H9 (cell line): ENCODE results near the gene UBE3C. TPM values are rescaled to one million over a fixed set of nuclear protein-coding genes. Genes with fewer than 3 reads are reported as not detected.

ENCODE experiments used
- DNase-seq: peaks from one replicate; pipeline ENCODE4 v3.0.0-alpha.2; 2017
- H2AFZ ChIP-seq: one replicate; pipeline ENCODE4 v1.6.1; 2013; ENCODE audit warnings: mild to moderate bottlenecking, low read length, control low read depth, moderate library complexity
- H2AK5ac ChIP-seq: 2 replicates; pipeline ENCODE4 v1.6.1; 2013; ENCODE audit warnings: low read length, control low read depth, mixed read lengths; ENCODE audit not compliant: insufficient read length
- H2BK120ac ChIP-seq: one replicate; pipeline ENCODE4 v1.6.1; 2013; ENCODE audit warnings: low read depth, mild to moderate bottlenecking, low read length, control low read depth, inconsistent platforms; ENCODE audit not compliant: poor library complexity, severe bottlenecking
- H2BK12ac ChIP-seq: 2 replicates; pipeline ENCODE4 v1.6.1; 2013; ENCODE audit warnings: low read length, control low read depth, mixed read lengths, low read depth; ENCODE audit not compliant: insufficient read length
- H2BK15ac ChIP-seq: 2 replicates; pipeline ENCODE4 v1.6.1; 2013; ENCODE audit warnings: low read depth, low read length, control low read depth
- H2BK20ac ChIP-seq: one replicate; pipeline ENCODE4 v1.6.1; 2013; ENCODE audit warnings: low read depth, mild to moderate bottlenecking, low read length, control low read depth, inconsistent platforms; ENCODE audit not compliant: poor library complexity, severe bottlenecking
- H2BK5ac ChIP-seq: 2 replicates; pipeline ENCODE4 v1.6.1; 2013; ENCODE audit warnings: low read length, control low read depth, mixed read lengths; ENCODE audit not compliant: insufficient read length
- H3K14ac ChIP-seq: 2 replicates; pipeline ENCODE4 v1.6.1; 2013; ENCODE audit warnings: low read length, control low read depth; ENCODE audit not compliant: insufficient read depth
- H3K18ac ChIP-seq: 2 replicates; pipeline ENCODE4 v1.6.1; 2013; ENCODE audit warnings: low read depth, mild to moderate bottlenecking, mixed read lengths, low read length, control low read depth; ENCODE audit not compliant: insufficient read length
- H3K23ac ChIP-seq: 2 replicates; pipeline ENCODE4 v1.6.1; 2013; ENCODE audit warnings: low read length, control low read depth, mixed read lengths, low read depth; ENCODE audit not compliant: insufficient read length
- H3K23me2 ChIP-seq: 2 replicates; pipeline ENCODE4 v1.6.1; 2013; ENCODE audit warnings: low read depth, mild to moderate bottlenecking, mixed read lengths, low read length, control low read depth; ENCODE audit not compliant: insufficient read length, poor library complexity, severe bottlenecking
- H3K27ac ChIP-seq: 2 replicates; pipeline ENCODE4 v1.5.1; 2013; ENCODE audit warnings: low read length, control low read depth, mixed read lengths, low read depth; ENCODE audit not compliant: insufficient read length
- H3K27me3 ChIP-seq: 2 replicates; pipeline ENCODE4 v1.6.1; 2013; ENCODE audit warnings: low read length, control low read depth, inconsistent platforms; ENCODE audit not compliant: insufficient read depth
- H3K4ac ChIP-seq: 2 replicates; pipeline ENCODE4 v1.6.1; 2013; ENCODE audit warnings: low read depth, mild to moderate bottlenecking, control low read depth, inconsistent platforms, low read length, moderate library complexity
- H3K4me1 ChIP-seq: 2 replicates; pipeline ENCODE4 v1.6.1; 2013; ENCODE audit warnings: low read length, control low read depth, inconsistent platforms; ENCODE audit not compliant: insufficient read depth
- H3K4me2 ChIP-seq: 2 replicates; pipeline ENCODE4 v1.6.1; 2013; ENCODE audit warnings: low read length, control low read depth, mixed read lengths; ENCODE audit not compliant: insufficient read length, insufficient read depth
- H3K56ac ChIP-seq: 2 replicates; pipeline ENCODE4 v1.6.1; 2013; ENCODE audit warnings: low read depth, mild to moderate bottlenecking, mixed read lengths, low read length, control low read depth; ENCODE audit not compliant: insufficient read length
- H3K79me1 ChIP-seq: 2 replicates; pipeline ENCODE4 v1.6.1; 2013; ENCODE audit warnings: low read depth, mild to moderate bottlenecking, moderate library complexity, low read length, control low read depth, inconsistent platforms; ENCODE audit not compliant: insufficient read depth, poor library complexity, severe bottlenecking
- H3K79me2 ChIP-seq: 2 replicates; pipeline ENCODE4 v1.6.1; 2013; ENCODE audit warnings: low read length, control low read depth, inconsistent platforms; ENCODE audit not compliant: insufficient read depth
- H3K9ac ChIP-seq: 2 replicates; pipeline ENCODE4 v1.6.1; 2013; ENCODE audit warnings: low read length, control low read depth, mixed read lengths; ENCODE audit not compliant: insufficient read length; ENCODE audit errors: extremely low read depth
- H3K9me3 ChIP-seq: one replicate; pipeline ENCODE4 v1.6.1; 2013; ENCODE audit warnings: low read depth, low read length, inconsistent platforms; ENCODE audit not compliant: control insufficient read depth
- H3T11ph ChIP-seq: one replicate; pipeline ENCODE4 v1.6.1; 2013; ENCODE audit warnings: mild to moderate bottlenecking, low read length, control low read depth, inconsistent platforms
- H4K20me1 ChIP-seq: one replicate; pipeline ENCODE4 v1.6.1; 2013; ENCODE audit not compliant: control insufficient read depth, insufficient read length, insufficient read depth
- H4K5ac ChIP-seq: 2 replicates; pipeline ENCODE4 v1.6.1; 2013; ENCODE audit warnings: low read depth, mild to moderate bottlenecking, mixed read lengths, low read length, control low read depth; ENCODE audit not compliant: insufficient read length
- H4K8ac ChIP-seq: replicated peaks from 2 replicates; pipeline ENCODE4 v1.6.1; 2013; ENCODE audit warnings: low read length, control low read depth, mixed read lengths, low read depth; ENCODE audit not compliant: insufficient read length
- H4K91ac ChIP-seq: 2 replicates; pipeline ENCODE4 v1.6.1; 2013; ENCODE audit warnings: low read depth, mild to moderate bottlenecking, moderate library complexity, mixed read lengths, low read length, control low read depth; ENCODE audit not compliant: insufficient read length
- H3K27ac Mint-ChIP-seq, 3 experiments: 2 replicates in 2 of 3; 3 replicates in 1 of 3; pipeline ENCODE4 v1.8.0; 2020 to 2021; ENCODE audit warnings: mixed read lengths in 3 of 3, mild to moderate bottlenecking in 1 of 3, moderate library complexity in 1 of 3
- H3K27me3 Mint-ChIP-seq: 2 replicates; pipeline ENCODE4 v1.8.0; 2021; ENCODE audit warnings: low read depth, mild to moderate bottlenecking, moderate library complexity, mixed read lengths
- H3K36me3 Mint-ChIP-seq, 3 experiments: 2 replicates in 2 of 3; 3 replicates in 1 of 3; pipeline ENCODE4 v1.8.0; 2020 to 2021; ENCODE audit warnings: low read depth in 3 of 3, mixed read lengths in 3 of 3; ENCODE audit not compliant: insufficient read depth in 1 of 3
- H3K4me1 Mint-ChIP-seq, 2 experiments: 2 replicates each; pipeline ENCODE4 v1.8.0; 2020; ENCODE audit warnings: mixed read lengths in 2 of 2
- H3K4me3 Mint-ChIP-seq, 2 experiments: 2 replicates in 1 of 2; 3 replicates in 1 of 2; pipeline ENCODE4 v1.8.0; 2020 to 2021; ENCODE audit warnings: mild to moderate bottlenecking in 2 of 2, mixed read lengths in 2 of 2, moderate library complexity in 1 of 2
- H3K9me3 Mint-ChIP-seq, 2 experiments: 2 replicates in 1 of 2; 3 replicates in 1 of 2; pipeline ENCODE4 v1.8.0; 2020; ENCODE audit warnings: mild to moderate bottlenecking in 2 of 2, mixed read lengths in 2 of 2, moderate library complexity in 1 of 2
- WGBS: extraction: QIAGEN DNeasy Blood & Tissue Kit; methylation state at CpG from one replicate; pipeline ENCODE4 v1.1.7; 2013; ENCODE audit warnings: missing lambda C conversion rate, low lambda C conversion rate, mixed read lengths; ENCODE audit not compliant: insufficient read length; ENCODE audit errors: extremely low coverage; 5-methylcytosine and 5-hydroxymethylcytosine counted together
- total RNA-seq: library from RNA; stranded (reverse); gene quantifications from 2 replicates; pipeline ENCODE4 v1.2.1, GENCODE V29; 2021
- TF ChIP-seq, protein P1 (sequence below): fragments of 200-600 bp; sonication (generic); conservative IDR thresholded peaks from 3 replicates; pipeline ENCODE4 v1.8.0; 2021; ENCODE audit warnings: antibody characterized with exemption, mild to moderate bottlenecking

Gene UBE3C
- total RNA-seq, 1 experiment from 2014 or later = 63.3 TPM

DNA sequence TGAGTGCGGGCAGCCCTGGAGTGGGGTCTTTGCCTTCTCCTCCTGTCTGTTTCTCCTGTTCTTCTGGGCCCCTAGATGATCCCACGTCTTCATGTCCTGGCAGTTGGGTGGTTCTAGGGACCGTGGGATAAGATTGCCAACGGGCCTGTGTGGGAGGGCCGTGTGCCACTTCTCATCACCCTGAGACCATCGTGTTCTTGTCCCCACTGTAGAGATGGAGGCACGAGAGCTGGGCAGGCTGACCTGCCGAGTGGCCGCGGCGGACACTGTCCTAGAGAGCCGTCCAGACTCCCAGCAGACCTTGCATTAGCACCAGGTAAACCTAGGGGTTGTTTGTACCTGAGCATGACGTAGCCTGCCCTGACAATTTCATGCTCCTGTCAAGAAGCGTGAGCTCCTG, 18.5 kb upstream of the UBE3C start:
- H3K4ac ChIP-seq = no peak overlapping the region
- no peaks in the 10 kb centered on the region for H3K79me2 ChIP-seq
- H3K36me3 Mint-ChIP-seq = no peaks in the 10 kb centered on the region; a peak in 1 of 7 replicates
- H3K27ac Mint-ChIP-seq = no peak overlapping the region
- H3K9me3 ChIP-seq = no peaks in the 10 kb centered on the region
- no peak overlapping the region for H2BK12ac ChIP-seq
- no peak overlapping the region for H2BK120ac ChIP-seq
- no peak for DNase-seq
- no peaks in the 10 kb centered on the region for H3K23me2 ChIP-seq
- H4K20me1 ChIP-seq = no peaks in the 10 kb centered on the region
- no peak overlapping the region for H3K18ac ChIP-seq
- no peak overlapping the region for H2AFZ ChIP-seq
- H2BK5ac ChIP-seq = no peak overlapping the region
- no peaks in the 10 kb centered on the region for H3K27me3 ChIP-seq
- WGBS = no CpG with 5 or more reads among the region's 14 CpGs
- no peak overlapping the region for H3K27ac ChIP-seq
- H3T11ph ChIP-seq = no peak overlapping the region
- H3K23ac ChIP-seq = no peak overlapping the region
- H2BK20ac ChIP-seq = no peak overlapping the region
- H2AK5ac ChIP-seq = no peak overlapping the region
- H3K9me3 Mint-ChIP-seq = peaks cover 3 to 4% of the 10 kb centered on the region in 2 experiments; a peak in 3 of 5 replicates
- H3K27me3 Mint-ChIP-seq = no peaks in the 10 kb centered on the region; the same call in 1 of the 2 replicates
- H3K14ac ChIP-seq = no peak overlapping the region
- no peak overlapping the region for H4K91ac ChIP-seq
- H3K56ac ChIP-seq = no peak overlapping the region
- no peak overlapping the region for H3K4me3 Mint-ChIP-seq
- TF ChIP-seq, protein P1, sequence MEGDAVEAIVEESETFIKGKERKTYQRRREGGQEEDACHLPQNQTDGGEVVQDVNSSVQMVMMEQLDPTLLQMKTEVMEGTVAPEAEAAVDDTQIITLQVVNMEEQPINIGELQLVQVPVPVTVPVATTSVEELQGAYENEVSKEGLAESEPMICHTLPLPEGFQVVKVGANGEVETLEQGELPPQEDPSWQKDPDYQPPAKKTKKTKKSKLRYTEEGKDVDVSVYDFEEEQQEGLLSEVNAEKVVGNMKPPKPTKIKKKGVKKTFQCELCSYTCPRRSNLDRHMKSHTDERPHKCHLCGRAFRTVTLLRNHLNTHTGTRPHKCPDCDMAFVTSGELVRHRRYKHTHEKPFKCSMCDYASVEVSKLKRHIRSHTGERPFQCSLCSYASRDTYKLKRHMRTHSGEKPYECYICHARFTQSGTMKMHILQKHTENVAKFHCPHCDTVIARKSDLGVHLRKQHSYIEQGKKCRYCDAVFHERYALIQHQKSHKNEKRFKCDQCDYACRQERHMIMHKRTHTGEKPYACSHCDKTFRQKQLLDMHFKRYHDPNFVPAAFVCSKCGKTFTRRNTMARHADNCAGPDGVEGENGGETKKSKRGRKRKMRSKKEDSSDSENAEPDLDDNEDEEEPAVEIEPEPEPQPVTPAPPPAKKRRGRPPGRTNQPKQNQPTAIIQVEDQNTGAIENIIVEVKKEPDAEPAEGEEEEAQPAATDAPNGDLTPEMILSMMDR = no peak
- H3K4me1 Mint-ChIP-seq = peaks cover 5 to 13% of the 10 kb centered on the region in 2 experiments; a peak in 3 of 4 replicates
- no peak overlapping the region for H4K8ac ChIP-seq
- H3K79me1 ChIP-seq = no peaks in the 10 kb centered on the region
- H3K9ac ChIP-seq = no peak overlapping the region
- H3K4me2 ChIP-seq = no peak overlapping the region
- no peak overlapping the region for H2BK15ac ChIP-seq
- H3K4me1 ChIP-seq = no peaks in the 10 kb centered on the region
- no peak overlapping the region for H4K5ac ChIP-seq
